Heart left ventricle (tissue), 13 donors: ENCODE data around the gene TEN1.

Source experiments
- POLR2A ChIP-seq, 2 donors: fragments of 450-650 bp; IDR thresholded peaks; one replicate each; pipeline ENCODE4 v1.6.1; 2017; ENCODE audit warnings: antibody characterized with exemption in 2 of 2, mild to moderate bottlenecking in 2 of 2, moderate library complexity in 2 of 2
- TF ChIP-seq, protein P1 (sequence below), 12 donors: fragments of 200-600 bp; sonication (generic) in 4 of 12; IDR thresholded peaks; one replicate each; pipeline versions ENCODE4 v1.5.0 to v1.8.0; 2018 to 2022; ENCODE audit warnings: antibody characterized with exemption in 12 of 12, mild to moderate bottlenecking in 5 of 12
- donor health status: ischemic (EF 13 %, LVEDD 7.1; RV severe dilation, severe dysfunction).
- donor health status: DM: no; HTN: yes; CAD: no.
- donor health status: DM: no; HTN: no; CAD: no.
- donor health status: ischemic (EF 25% LVEDD 6.9; RV normal size, moderate dysfunction).
- donor health status: ischemic (EF 25% LVEDD 5.7; RV mildly dilated, moderate dysfunction).
- donor health status: ischemic (EF 35%, LVEDD 5.7; RV mildly dilated, moderate dysfunction).
- donor health status: nonischemic (EF 11% LVEDD 7.7; RV severe dilation, severe dysfunction).
- donor health status: DM: yes; HTN: yes; CAD: no.
- donor health status: PGD.
- donor health status: ischemic (EF 29% LVEDD 5.4; RV normal size, mild dysfunction).
- donor health status: nonischemic (EF 23%, LVEDD 6.1; RV moderate dilation, normal function).

DNA sequence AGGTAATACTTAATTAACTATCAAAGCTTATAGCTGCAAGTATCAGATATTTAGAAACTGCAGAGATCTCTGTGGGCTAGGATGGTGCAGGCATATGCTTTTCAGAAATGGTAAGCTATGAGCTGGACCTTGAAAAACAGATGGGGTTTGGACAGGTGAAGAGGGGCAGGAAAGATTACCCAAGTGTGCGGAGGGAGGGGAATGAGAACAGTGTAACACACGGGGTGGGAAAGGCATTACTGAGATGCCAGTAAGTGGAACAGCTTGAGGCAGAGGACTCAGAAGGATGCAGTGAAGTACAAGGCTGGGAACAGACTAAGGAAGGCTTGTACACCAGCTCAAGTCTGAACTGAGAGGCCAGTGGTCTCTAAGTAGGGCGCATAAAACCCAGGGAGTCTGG, 70.2 kb downstream of the TEN1 start:
- TF ChIP-seq, protein P1, sequence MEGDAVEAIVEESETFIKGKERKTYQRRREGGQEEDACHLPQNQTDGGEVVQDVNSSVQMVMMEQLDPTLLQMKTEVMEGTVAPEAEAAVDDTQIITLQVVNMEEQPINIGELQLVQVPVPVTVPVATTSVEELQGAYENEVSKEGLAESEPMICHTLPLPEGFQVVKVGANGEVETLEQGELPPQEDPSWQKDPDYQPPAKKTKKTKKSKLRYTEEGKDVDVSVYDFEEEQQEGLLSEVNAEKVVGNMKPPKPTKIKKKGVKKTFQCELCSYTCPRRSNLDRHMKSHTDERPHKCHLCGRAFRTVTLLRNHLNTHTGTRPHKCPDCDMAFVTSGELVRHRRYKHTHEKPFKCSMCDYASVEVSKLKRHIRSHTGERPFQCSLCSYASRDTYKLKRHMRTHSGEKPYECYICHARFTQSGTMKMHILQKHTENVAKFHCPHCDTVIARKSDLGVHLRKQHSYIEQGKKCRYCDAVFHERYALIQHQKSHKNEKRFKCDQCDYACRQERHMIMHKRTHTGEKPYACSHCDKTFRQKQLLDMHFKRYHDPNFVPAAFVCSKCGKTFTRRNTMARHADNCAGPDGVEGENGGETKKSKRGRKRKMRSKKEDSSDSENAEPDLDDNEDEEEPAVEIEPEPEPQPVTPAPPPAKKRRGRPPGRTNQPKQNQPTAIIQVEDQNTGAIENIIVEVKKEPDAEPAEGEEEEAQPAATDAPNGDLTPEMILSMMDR (IDR thresholded peaks at IDR 0.05): no peak
- no peak for TF ChIP-seq POLR2A (IDR thresholded peaks at IDR 0.05)
